ENCODE results near the gene KCNAB2.

DNA sequence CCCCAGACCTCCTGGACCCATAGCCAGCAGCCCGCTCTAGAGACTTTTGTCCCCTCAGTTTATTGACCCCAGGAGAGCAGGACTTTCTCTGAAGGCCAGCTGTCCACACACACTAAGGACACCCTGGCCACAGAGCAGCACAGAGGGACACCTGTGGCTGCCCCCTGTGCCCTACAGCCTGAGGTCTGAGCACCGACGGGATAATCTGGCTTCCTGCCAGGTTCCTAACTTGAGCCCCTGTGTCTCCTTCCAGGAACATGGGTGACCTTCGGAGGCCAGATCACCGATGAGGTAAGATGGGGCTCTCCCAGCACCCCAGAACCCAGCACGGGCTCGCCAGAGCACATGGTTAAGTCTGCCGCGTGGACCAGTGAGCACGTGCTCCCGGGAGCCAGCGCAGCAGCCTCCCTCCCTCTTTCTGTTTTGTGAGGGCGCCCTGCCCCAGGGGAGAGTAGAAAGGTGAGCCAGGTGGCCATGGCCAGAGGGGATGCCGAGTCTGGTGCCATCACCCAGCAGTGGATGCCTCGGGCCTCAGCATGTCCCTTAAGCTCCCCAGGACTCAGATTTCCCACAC is 27.9 kb downstream of the KCNAB2 start:
- TF ChIP-seq, protein P1, sequence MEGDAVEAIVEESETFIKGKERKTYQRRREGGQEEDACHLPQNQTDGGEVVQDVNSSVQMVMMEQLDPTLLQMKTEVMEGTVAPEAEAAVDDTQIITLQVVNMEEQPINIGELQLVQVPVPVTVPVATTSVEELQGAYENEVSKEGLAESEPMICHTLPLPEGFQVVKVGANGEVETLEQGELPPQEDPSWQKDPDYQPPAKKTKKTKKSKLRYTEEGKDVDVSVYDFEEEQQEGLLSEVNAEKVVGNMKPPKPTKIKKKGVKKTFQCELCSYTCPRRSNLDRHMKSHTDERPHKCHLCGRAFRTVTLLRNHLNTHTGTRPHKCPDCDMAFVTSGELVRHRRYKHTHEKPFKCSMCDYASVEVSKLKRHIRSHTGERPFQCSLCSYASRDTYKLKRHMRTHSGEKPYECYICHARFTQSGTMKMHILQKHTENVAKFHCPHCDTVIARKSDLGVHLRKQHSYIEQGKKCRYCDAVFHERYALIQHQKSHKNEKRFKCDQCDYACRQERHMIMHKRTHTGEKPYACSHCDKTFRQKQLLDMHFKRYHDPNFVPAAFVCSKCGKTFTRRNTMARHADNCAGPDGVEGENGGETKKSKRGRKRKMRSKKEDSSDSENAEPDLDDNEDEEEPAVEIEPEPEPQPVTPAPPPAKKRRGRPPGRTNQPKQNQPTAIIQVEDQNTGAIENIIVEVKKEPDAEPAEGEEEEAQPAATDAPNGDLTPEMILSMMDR (IDR thresholded peaks at IDR 0.05), result no peak
- TF ChIP-seq POLR2A (IDR thresholded peaks at IDR 0.05), result no peak

Data from breast epithelium (tissue), 3 donors.